NOMO-1 (cell line): ENCODE results near the gene KNL1.
"Not testable (repeated sequence)": the region's sequence is repeated elsewhere in the genome, so short reads cannot be mapped to it uniquely, and the experiment has no call there.

Source experiments
- DNase-seq, 2 experiments: peaks; one replicate each; lab custom pipeline; 2025; ENCODE audit not compliant: unreplicated experiment in 2 of 2; lab: John Stamatoyannopoulos, UW

KNL1 gene

GRCh38 chr15:40593588-40594428 lies at the start of gene KNL1:
Gene KNL1, plus strand, starts transcription at chr15:40594249. Its CDS starts 8,683 bp downstream, at chr15:40602932.
- peak; percentile 89 to 97 for DNase-seq

- no peak for DNase-seq
Measured at GRCh38 chr15:40545457-40545856, 48.6 kb upstream of the KNL1 start.

DNA sequence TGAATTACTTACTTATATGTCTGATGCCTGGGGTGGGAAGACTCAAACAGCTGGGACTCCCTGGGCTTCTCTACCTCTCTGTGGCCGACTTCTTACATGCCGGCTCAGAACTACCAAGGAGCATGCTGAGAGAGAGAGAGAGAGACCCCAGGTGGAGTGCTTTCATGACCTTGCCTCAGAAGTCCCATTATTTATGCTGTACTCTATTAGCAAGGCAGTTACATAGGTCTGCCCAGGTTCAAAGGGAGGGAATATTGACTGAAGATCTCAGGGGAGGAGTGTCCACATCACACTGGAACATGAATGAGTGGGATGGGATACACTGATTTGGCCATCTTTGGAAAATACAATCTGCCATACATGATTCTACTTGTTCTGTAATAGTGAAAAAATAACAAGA lies 45.4 kb upstream of the KNL1 start:
- no peak for DNase-seq

DNA sequence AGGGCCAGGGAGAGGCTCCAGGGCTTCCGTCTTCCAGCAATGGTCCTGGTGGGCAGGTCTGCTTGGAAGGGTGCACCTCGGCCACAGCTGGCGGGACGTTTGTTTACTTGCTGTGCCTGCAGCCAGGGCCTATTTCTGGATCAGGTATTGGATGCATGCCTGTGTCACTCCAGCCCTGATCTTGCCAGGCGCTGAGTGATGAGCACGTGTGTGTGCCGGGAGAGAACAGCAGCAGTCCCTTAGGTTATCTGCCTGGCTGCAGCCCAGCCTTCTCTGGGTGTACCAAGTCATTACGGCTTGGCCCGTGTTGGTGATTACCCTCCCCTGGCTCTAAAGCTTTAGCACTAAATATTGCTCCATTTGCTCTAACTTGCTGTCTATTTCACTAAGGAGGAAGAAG lies 44.2 kb upstream of the KNL1 start:
- DNase-seq: no peak

- peak; percentile 74 to 95 for DNase-seq
Measured at GRCh38 chr15:40550341-40551037, 43.6 kb upstream of the KNL1 start.

- DNase-seq: no peak
Measured at GRCh38 chr15:40554161-40554525, 39.9 kb upstream of the KNL1 start.

DNA sequence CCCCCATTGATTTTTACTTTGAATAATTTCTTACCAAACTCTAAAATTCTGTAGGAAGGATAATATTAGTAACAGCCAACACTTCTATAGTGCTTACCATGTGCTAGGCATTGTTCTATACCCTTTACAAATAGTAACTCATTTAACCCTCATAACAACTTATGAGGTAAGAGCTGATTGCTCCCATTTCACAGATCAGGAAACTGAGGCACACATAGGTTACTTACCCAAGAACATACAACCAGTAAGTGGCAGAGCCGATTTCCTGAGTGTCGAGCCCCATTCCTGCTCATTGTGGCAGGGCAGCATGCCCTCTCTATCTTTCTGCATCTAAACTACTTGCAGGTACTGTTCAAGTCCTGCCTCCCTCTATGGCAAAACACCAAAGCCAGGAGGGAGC lies 38.2 kb upstream of the KNL1 start:
- DNase-seq: no peak

- no peak for DNase-seq
Measured at GRCh38 chr15:40558952-40559742, 34.9 kb upstream of the KNL1 start.

DNA sequence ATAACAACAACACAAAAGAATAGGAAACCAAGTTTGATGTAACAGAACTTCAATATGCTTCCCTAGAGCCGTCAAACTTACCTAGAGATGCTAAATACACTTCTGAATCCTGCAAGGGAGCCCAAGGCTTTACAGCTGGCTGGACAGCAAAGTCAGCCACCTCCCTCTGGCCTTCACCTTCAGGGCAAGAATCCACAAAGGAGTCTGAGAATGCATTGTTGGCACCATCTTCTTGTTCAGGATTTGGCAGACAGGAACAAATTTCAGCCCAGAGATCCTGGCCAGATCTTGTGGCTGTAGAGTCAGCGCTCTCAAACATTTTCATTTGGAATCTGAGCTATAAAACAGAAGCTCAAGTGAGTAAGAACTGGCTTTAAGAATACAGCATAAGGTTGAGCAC lies 31.4 kb upstream of the KNL1 start:
- no peak for DNase-seq

DNA sequence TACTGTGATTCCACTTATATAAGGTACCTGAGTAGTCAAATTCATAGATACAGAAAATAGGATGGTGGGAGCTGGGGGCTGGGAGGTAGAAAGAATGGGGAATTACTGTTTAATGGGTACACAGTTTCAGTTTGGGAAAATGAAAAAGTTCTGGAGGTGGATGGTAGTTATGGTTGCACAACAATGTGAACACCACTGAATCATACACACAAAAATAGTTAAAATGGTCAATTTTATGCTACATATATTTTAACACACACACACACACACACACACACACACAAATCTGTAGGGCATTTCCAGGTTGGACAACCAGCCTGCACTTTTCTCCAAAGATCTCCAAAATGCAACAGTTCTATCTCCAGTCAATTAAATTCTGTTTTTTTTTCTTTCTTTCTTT lies 30.6 kb upstream of the KNL1 start:
- no peak for DNase-seq

- DNase-seq: peak; percentile 94 to 99
Measured at GRCh38 chr15:40564591-40565332, 29.3 kb upstream of the KNL1 start, which contains the start of gene CCDC32. Gene CCDC32, minus strand, starts transcription at chr15:40565042. Its CDS starts 2,027 bp downstream, at chr15:40563015.

DNA sequence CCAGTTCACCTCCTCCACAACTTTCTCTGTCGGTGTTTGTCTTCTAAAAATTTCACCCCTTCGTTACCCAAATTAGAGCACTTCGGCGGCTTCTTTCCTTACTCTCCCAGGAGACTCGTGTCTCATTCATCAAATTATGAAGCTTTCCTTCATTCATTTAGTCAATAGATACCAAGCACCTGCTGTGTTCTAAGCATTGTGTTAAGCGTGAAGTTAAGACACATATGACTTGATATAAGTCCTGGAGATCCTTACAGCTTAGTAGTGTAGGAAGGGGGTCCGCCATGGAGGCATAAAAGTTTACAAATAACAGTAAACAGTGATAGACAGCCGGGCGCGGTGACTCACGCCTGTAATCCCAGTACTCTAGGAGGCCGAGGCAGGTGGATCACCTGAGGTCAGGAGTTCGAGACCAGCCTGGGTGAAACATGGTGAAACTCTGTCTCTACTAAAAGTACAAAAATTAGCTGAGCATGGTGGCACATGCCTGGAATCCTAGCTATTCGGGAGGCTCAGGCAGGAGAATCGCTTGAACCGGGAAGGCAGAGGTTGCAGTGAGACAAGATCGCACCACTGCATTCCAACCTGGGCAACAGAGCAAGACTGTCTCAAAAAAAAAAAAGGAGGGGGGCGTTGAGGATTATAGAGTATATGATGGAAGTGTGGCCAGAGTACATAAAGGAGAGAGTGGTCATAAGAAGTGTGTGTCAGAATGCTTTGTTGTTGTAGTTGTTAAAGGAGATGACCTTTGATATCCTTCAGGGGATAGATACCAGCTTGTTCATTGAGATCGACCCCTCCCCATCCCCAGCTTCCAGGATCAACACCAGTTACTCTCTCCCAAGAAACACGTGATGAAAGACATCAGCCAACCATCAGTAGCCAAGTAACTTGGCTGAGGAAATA lies 28.5 kb upstream of the KNL1 start:
- peak in 1 of 2 experiments; percentile 21 for DNase-seq

- peak; percentile 42 to 50 for DNase-seq
Measured at GRCh38 chr15:40567111-40567510, 26.9 kb upstream of the KNL1 start.

DNA sequence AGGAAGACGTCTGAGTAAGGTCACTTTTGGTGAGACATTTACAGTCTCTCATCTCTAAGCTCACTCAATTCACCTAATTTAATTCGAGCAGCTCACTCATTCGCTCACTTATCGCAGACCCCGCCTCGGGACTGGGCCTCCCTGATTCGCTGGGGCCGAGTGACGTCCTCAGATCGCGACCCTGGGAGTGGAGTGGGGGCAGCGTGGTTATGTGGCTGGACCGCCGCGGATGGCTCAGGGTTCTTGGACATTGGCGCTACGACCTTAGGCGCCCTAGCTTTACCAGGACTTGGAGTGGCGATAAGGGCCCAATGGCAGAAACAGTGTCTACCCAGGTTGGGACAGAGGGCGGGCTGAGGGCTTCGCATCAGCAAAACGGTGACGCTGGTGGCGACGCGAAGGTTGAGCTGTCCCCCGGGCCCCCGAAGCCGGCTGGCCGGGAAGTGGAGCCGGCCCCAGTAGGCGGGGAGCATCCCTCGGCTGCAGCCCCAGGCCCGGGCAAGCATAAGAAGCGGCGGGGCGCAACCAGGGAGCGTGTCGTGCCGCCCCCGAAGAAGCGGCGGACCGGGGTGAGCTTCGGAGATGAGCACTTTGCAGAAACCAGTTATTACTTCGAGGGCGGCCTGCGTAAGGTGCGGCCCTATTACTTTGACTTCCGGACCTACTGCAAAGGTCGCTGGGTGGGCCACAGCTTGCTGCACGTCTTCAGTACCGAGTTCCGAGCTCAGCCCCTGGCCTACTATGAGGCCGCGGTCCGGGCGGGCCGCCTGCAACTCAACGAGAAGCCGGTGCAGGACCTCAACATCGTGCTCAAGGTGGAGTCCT lies 24.7 kb upstream of the KNL1 start, which contains the start of gene RPUSD2:
TSS of gene RPUSD2 (plus strand) at position 171 of the 825 bp plus-strand sequence. CDS start at position 210, 39 bp downstream.
- peak; percentile 84 to 89 for DNase-seq

DNA sequence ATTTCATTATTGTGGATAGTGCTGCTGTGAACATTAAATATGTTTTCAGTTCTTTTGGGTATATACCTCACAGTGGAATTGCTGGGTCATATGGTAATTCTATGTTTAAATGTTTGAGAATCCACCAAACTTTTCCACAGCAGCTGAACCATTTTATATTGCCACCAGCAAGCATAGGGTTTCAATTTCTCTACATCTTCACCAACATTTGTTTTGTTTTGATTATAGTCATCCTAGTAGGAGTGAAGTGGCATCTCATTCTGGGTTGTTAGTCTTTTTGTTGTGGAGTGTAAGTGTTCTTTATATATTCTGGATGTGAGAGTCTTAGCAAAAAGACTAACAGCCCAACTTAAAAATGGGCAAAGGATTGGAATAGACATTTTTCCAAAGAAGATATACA lies 18.9 kb upstream of the KNL1 start:
- DNase-seq: no peak

GRCh38 chr15:40576914-40577313 lies 17.1 kb upstream of the KNL1 start:
- DNase-seq: not testable (repeated sequence)

GRCh38 chr15:40578892-40579291 lies 15.2 kb upstream of the KNL1 start:
- DNase-seq: no peak

- DNase-seq: not testable (repeated sequence)
Measured at GRCh38 chr15:40581796-40582195, 12.3 kb upstream of the KNL1 start.
